ENCODE data around the gene TMEM171.

TMEM171 gene

GRCh38 chr5:73119451-73120157 is 771 bp upstream of the TMEM171 start:
- no peak for DNase-seq (ENCODE audit: low read depth)

DNA sequence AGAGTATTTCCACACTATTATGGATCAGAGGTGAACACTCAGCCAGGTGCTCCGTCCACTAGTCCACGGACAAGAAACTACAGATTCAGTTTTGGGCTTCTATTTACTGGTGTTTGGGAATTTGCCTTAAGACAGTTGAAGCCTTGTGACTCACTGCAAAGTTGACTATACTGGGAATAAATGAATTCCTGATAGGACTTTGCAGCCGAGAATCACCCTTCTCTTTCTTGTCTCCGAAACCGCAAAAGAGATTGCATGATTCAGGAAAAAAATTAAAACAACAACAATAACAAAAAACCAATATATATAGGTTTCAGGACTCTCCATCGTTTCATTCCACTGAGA is 716 bp downstream of the TMEM171 start:
- no peak for DNase-seq (ENCODE audit: low read depth)

- no peak for DNase-seq (ENCODE audit: low read depth)
These were observed 2.8 kb downstream of the TMEM171 start for GRCh38 chr5:73122875-73123810.

DNA sequence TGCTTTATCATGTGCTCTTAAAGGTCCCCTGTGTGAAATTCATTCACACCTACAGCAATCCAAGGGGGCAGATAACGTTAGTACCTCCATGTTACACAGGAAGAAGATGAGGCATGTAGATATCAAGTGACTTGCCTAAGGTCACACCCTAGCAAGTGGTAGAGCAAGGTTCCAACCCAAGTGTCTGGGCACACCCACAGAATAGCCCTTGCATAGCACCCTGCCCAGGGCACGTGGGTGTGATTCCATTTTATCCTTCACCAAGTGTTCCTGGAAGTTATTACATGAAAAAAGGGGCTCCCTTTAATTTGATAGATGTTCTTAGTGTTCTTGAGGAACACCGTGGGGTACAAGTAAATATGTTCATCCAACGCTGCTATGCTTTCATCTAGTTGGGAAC is 4.9 kb downstream of the TMEM171 start:
- no peak for DNase-seq (ENCODE audit: low read depth)

DNA sequence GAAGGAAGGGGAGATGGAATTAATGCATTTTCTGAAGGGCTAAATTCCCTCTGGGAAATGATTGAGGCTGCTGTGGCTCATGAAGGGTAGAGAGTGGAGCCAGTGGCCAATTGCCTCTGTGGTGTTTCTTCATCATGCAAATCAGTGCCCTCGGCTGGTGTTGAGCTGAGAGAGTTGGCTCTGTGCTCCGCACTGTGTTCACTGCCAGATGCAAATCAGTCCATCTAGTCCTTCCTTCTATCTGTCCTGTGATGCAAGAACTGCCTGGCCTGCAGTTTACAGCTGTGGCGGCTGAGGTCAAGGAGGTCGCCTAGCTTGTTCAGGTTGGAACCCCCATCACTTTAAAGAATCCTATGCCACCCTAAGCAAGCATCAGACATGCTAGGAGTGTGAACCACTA is 6.0 kb downstream of the TMEM171 start:
- no peak for DNase-seq (ENCODE audit: low read depth)

DNA sequence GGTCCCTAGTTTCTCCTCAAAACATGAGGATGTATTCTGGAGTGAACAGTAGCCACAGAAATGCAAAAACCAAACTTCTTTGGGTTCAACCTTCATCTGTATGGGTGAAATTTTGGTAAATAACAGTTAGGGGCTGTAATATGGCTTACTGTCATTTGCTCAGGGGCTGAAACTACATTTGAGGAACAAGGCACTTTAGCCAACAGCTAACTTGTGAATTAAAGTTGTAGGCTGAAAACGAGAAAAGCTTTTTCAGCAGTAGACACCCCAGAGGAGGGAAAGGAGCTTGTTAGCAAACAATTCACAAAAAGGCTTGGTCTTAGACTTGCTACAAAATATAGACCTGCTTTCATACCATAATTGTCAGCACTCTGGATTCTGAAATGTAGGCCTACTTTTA is 6.6 kb downstream of the TMEM171 start:
- DNase-seq (ENCODE audit: low read depth): no peak

DNA sequence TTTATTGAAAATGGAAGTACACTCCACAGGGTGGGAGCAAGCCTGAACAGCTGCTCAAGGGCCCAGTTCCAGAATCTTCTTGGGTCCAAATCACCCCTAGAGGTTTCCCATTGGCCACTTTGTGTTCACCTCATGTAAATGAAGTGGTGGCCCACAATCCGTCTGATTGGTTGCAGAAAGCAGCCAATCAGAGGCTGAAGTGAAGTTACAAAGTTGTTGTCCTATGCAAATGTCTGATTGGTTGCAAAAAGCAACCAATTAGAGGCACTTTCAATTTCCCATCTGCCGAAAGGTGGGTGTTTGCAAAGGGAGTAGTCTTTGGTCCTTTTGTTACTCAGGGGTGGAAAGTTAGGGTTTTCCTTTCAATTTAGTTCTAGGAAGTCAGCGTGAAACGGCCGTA is 8.8 kb downstream of the TMEM171 start:
- no peak for DNase-seq (ENCODE audit: low read depth)

DNA sequence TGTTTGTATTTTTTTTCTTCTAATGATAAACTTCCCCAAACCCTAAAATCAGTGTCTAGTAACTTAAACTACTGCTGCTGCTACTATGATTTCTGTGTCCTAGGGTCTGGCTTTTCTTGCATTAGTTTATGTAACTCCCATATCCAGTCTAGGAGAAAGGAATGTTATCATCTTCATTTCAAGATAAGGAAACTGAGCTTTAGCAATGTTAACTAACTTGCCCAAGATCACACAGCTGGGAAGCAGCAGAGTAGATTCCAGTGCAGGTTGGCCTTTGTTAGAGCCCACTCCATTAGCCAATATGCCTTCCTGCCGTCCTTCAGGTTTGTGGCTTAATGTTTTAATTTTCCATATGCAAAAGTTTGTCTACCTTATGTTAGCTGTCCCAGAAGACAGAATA is 10.4 kb downstream of the TMEM171 start:
- no peak for DNase-seq (ENCODE audit: low read depth)

- no peak for DNase-seq (ENCODE audit: low read depth)
These were observed 11.5 kb downstream of the TMEM171 start for GRCh38 chr5:73131711-73132425.

GRCh38 chr5:73132759-73133158 is 12.4 kb downstream of the TMEM171 start:
- DNase-seq (ENCODE audit: low read depth): no peak

GRCh38 chr5:73135021-73135420 is 14.6 kb downstream of the TMEM171 start:
- DNase-seq (ENCODE audit: low read depth): no peak

- DNase-seq (ENCODE audit: low read depth): no peak
These were observed 15.2 kb downstream of the TMEM171 start for GRCh38 chr5:73135429-73136054.

DNA sequence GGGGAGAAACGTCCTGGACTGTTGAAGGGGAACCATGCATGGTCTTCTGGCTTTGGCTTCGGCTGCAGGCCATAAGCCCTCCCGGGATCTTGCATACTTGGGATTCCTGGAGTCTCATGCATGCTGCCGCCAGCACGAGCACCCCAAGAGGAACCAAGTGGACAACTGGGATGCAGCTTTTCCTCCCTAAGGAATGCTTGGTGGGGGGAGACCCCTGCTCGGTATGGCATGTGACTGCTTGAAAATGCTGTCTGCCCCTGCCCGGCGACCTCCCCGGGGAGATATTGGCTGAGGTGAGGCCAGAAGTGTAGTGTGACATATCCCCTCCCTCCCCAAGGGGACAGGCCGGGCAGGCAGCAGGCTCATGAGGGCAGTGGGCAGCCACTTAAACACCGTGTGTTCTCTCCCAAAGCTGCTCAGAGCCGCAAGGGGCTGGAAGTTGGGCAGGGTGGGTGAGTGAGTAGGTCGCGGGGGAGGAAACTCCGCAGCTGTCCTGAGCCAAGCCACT is 15.7 kb downstream of the TMEM171 start:
- no peak for DNase-seq (ENCODE audit: low read depth)

DNA sequence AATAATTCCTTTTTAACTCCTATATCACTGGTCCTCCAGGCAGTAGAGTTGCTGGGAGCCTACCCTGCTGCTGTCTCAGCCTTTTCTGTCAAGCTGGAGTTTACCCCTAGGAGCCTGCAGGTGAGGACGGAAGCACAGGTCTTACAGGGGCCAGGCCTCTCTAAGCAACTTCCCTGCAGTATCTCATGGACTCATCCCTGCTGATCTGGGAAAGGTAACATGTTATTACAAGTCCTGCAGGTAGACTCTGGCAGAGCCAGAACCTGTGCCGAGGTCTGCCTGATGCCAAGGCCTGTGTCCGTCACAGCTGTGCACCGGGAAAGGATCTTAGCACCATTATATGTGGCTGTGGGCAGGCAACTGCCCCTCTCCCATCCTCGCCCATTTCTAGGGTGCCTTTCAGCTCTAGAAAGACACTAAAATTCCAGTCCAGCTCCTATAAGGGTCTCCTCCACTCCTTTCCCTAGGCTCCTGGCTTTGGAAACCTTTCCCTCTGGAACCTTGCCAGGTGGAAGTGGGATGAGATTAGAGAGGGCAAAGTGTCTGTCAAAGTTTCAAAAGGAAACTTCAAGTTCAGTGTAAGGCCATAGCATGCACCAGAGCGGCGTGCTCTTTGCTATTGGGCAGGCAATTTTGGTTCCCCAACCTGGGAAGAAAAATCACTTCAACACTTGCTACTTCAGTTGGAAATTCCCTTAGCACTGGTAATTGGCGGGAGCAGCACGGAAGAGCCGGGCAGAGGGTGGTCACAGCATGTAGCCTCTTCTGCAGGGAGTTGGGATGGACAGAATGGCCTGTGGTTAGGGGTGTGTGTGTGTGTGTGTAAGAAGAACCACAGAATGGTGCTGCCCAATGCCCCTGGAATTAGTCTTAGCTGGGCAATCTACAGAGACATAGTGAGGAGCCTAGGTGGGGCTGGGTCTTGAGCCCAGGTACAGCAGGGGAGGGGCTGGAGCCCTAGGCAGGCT is 17.5 kb downstream of the TMEM171 start:
- no peak for DNase-seq (ENCODE audit: low read depth)

GRCh38 chr5:73139485-73139884 is 19.1 kb downstream of the TMEM171 start:
- DNase-seq (ENCODE audit: low read depth): no peak

DNA sequence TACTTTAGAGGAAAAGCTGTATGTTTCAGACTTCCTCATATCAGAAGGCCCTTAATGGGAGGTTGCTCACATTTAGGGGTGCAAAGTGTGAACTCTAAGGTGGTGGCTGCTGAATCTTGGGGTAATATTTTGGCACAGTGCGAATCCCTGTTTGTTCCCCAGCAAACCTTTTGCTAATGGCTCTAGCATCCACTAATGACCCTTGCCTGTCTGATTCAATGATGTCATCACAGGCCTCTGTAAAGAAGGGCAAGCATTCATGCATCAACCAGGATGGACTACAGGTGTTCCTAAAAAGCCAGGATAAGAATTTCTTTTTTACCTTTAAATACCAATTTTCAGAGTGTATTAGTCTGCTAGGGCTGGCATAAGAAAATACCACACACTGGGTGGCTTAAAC is 20.4 kb downstream of the TMEM171 start:
- DNase-seq (ENCODE audit: low read depth): no peak

GRCh38 chr5:73142035-73142434 is 21.7 kb downstream of the TMEM171 start:
- DNase-seq (ENCODE audit: low read depth): no peak

GRCh38 chr5:73143716-73144115 is 23.3 kb downstream of the TMEM171 start:
- no peak for DNase-seq (ENCODE audit: low read depth)

- no peak for DNase-seq (ENCODE audit: low read depth)
These were observed 29.2 kb downstream of the TMEM171 start for GRCh38 chr5:73149540-73149939.

- no peak for DNase-seq (ENCODE audit: low read depth)
These were observed 30.5 kb downstream of the TMEM171 start for GRCh38 chr5:73150876-73151275.
